Neural cell (in vitro differentiated cells): ENCODE measurements around the gene FAU. TPM values are rescaled to one million over a fixed set of nuclear protein-coding genes. Genes with fewer than 3 reads are reported as not detected.

ENCODE experiments used
- H2AFZ ChIP-seq: fragments of 200-600, 300-800 bp; sonication (generic), shearing (Covaris generic); 2 replicates; pipeline ENCODE4 v1.6.0; 2014; ENCODE audit warnings: low read depth, mild to moderate bottlenecking, antibody characterized with exemption, low read length, moderate library complexity
- H3F3A ChIP-seq: fragments of 200-600 bp; shearing (Covaris generic); 2 replicates; pipeline ENCODE4 v1.6.1; 2016; ENCODE audit warnings: mild to moderate bottlenecking, moderate library complexity, mixed read lengths, antibody characterized with exemption, low read length; ENCODE audit not compliant: insufficient read depth, poor library complexity, severe bottlenecking
- H3K27ac ChIP-seq: fragments of 200-600, 300-800 bp; sonication (generic), shearing (Covaris generic); 2 replicates; pipeline ENCODE4 v1.5.1; 2014; ENCODE audit warnings: mild to moderate bottlenecking, low read length, moderate library complexity
- H3K27me3 ChIP-seq: fragments of 300-800, 200-600 bp; sonication (generic), shearing (Covaris generic); 2 replicates; pipeline ENCODE4 v1.6.0; 2014; ENCODE audit warnings: mild to moderate bottlenecking, low read depth, low read length, moderate library complexity; ENCODE audit not compliant: insufficient read depth
- H3K36me3 ChIP-seq: fragments of 300-800, 200-600 bp; sonication (generic), shearing (Covaris generic); 2 replicates; pipeline ENCODE4 v1.5.1; 2014; ENCODE audit warnings: mild to moderate bottlenecking, antibody characterized with exemption, low read length, moderate library complexity; ENCODE audit not compliant: insufficient read depth
- H3K4me2 ChIP-seq: fragments of 300-800, 200-600 bp; sonication (generic), shearing (Covaris generic); 2 replicates; pipeline ENCODE4 v1.6.0; 2014; ENCODE audit warnings: mild to moderate bottlenecking, low read length
- H3K4me3 ChIP-seq: fragments of 300-800, 200-600 bp; sonication (generic), shearing (Covaris generic); 2 replicates; pipeline ENCODE4 v1.5.1; 2014; ENCODE audit warnings: mild to moderate bottlenecking, low read length, moderate library complexity
- H3K79me2 ChIP-seq: fragments of 200-600 bp; shearing (Covaris generic); replicated peaks from 2 replicates; pipeline ENCODE4 v1.6.0; 2014; ENCODE audit warnings: mild to moderate bottlenecking, low read length, moderate library complexity; ENCODE audit not compliant: insufficient read depth
- H3K9ac ChIP-seq: fragments of 300-800, 200-600 bp; sonication (generic), shearing (Covaris generic); 2 replicates; pipeline ENCODE4 v1.6.1; 2016; ENCODE audit warnings: mild to moderate bottlenecking, low read length, mixed read lengths
- H3K9me2 ChIP-seq: fragments of 200-600 bp; shearing (Covaris generic); 2 replicates; pipeline ENCODE4 v1.6.1; 2016; ENCODE audit warnings: mild to moderate bottlenecking, low read length, mixed read lengths; ENCODE audit not compliant: insufficient read depth
- H3K9me3 ChIP-seq: fragments of 200-600, 300-800 bp; sonication (generic), shearing (Covaris generic); 2 replicates; pipeline ENCODE4 v1.6.1; 2016; ENCODE audit warnings: mild to moderate bottlenecking, mixed run types, low read length, moderate library complexity, mixed read lengths
- H4K20me1 ChIP-seq: fragments of 200-600 bp; shearing (Covaris generic); 2 replicates; pipeline ENCODE4 v1.6.1; 2016; ENCODE audit warnings: mild to moderate bottlenecking, mixed run types; ENCODE audit not compliant: insufficient read depth
- CTCF ChIP-seq: fragments of 450-650 bp; IDR thresholded peaks from 2 replicates; pipeline ENCODE4 v1.5.1; 2014; ENCODE audit warnings: antibody characterized with exemption, mild to moderate bottlenecking, moderate library complexity; ENCODE audit not compliant: poor library complexity, severe bottlenecking
- EP300 ChIP-seq: fragments of 450-650 bp; conservative IDR thresholded peaks from 2 replicates; pipeline ENCODE4 v1.6.1; 2014; ENCODE audit warnings: antibody characterized with exemption, mild to moderate bottlenecking, moderate library complexity; ENCODE audit not compliant: poor library complexity, severe bottlenecking
- EZH2 ChIP-seq: fragments of 200-600, 300-800 bp; shearing (Covaris generic), sonication (generic); IDR thresholded peaks from 2 replicates; pipeline ENCODE4 v1.6.1; 2014; ENCODE audit warnings: antibody characterized with exemption, low read length, borderline replicate concordance, mild to moderate bottlenecking; ENCODE audit not compliant: insufficient read depth, poor library complexity, severe bottlenecking
- MXI1 ChIP-seq: fragments of 450-650 bp; conservative IDR thresholded peaks from 2 replicates; pipeline ENCODE4 v1.6.1; 2014; ENCODE audit warnings: antibody characterized with exemption, mild to moderate bottlenecking; ENCODE audit not compliant: poor library complexity, severe bottlenecking
- POLR2AphosphoS5 ChIP-seq: IDR thresholded peaks from 2 replicates; pipeline ENCODE4 v1.6.1; 2012
- RAD21 ChIP-seq: fragments of 450-650 bp; conservative IDR thresholded peaks from 2 replicates; pipeline ENCODE4 v1.6.1; 2014; ENCODE audit warnings: antibody characterized with exemption, mild to moderate bottlenecking, moderate library complexity
- SMC3 ChIP-seq: fragments of 450-650 bp; conservative IDR thresholded peaks from 2 replicates; pipeline ENCODE4 v1.6.1; 2014; ENCODE audit warnings: antibody characterized with exemption, mild to moderate bottlenecking, moderate library complexity; ENCODE audit not compliant: poor library complexity
- TAF1 ChIP-seq: IDR thresholded peaks from 2 replicates; pipeline ENCODE4 v1.6.1; 2012; ENCODE audit warnings: low read depth
- polyA plus RNA-seq: library from polyadenylated mRNA; depleted of rRNA; stranded (reverse); fragments of >200 nt; gene quantifications from 2 replicates; pipeline ENCODE4 v1.2.3, GENCODE V29; 2014
- TF ChIP-seq, protein P1 (sequence below): IDR thresholded peaks from 2 replicates; pipeline ENCODE4 v1.6.1; 2012; ENCODE audit warnings: borderline replicate concordance

The FAU gene
- polyA plus RNA-seq, 1 donor from 2014 or later: 420 TPM

GRCh38 chr11:65102142-65103095 lies 19.5 kb downstream of the FAU start:
- Histone ChIP-seq H3K4me3 (no peak overlapping the region), H3K79me2 (peaks cover 5% of the 10 kb centered on the region), H3K9ac (no peak overlapping the region), H4K20me1 (no peaks in the 10 kb centered on the region), H3K36me3 (no peaks in the 10 kb centered on the region), H3K27ac (no peak overlapping the region), H2AFZ (no peak overlapping the region), H3F3A (no peaks in the 10 kb centered on the region), H3K27me3 (no peaks in the 10 kb centered on the region), H3K4me2 (no peak overlapping the region), H3K9me3 (no peaks in the 10 kb centered on the region), H3K9me2 (no peaks in the 10 kb centered on the region)
- TF ChIP-seq, protein P1, sequence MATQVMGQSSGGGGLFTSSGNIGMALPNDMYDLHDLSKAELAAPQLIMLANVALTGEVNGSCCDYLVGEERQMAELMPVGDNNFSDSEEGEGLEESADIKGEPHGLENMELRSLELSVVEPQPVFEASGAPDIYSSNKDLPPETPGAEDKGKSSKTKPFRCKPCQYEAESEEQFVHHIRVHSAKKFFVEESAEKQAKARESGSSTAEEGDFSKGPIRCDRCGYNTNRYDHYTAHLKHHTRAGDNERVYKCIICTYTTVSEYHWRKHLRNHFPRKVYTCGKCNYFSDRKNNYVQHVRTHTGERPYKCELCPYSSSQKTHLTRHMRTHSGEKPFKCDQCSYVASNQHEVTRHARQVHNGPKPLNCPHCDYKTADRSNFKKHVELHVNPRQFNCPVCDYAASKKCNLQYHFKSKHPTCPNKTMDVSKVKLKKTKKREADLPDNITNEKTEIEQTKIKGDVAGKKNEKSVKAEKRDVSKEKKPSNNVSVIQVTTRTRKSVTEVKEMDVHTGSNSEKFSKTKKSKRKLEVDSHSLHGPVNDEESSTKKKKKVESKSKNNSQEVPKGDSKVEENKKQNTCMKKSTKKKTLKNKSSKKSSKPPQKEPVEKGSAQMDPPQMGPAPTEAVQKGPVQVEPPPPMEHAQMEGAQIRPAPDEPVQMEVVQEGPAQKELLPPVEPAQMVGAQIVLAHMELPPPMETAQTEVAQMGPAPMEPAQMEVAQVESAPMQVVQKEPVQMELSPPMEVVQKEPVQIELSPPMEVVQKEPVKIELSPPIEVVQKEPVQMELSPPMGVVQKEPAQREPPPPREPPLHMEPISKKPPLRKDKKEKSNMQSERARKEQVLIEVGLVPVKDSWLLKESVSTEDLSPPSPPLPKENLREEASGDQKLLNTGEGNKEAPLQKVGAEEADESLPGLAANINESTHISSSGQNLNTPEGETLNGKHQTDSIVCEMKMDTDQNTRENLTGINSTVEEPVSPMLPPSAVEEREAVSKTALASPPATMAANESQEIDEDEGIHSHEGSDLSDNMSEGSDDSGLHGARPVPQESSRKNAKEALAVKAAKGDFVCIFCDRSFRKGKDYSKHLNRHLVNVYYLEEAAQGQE: no peak
- TF ChIP-seq POLR2AphosphoS5: no peak
- no peak for TF ChIP-seq RAD21
- no peak for TF ChIP-seq EP300
- no peak for TF ChIP-seq SMC3
- no peak for TF ChIP-seq CTCF
- TF ChIP-seq TAF1: no peak
- TF ChIP-seq MXI1: no peak
- no peak for TF ChIP-seq EZH2

DNA sequence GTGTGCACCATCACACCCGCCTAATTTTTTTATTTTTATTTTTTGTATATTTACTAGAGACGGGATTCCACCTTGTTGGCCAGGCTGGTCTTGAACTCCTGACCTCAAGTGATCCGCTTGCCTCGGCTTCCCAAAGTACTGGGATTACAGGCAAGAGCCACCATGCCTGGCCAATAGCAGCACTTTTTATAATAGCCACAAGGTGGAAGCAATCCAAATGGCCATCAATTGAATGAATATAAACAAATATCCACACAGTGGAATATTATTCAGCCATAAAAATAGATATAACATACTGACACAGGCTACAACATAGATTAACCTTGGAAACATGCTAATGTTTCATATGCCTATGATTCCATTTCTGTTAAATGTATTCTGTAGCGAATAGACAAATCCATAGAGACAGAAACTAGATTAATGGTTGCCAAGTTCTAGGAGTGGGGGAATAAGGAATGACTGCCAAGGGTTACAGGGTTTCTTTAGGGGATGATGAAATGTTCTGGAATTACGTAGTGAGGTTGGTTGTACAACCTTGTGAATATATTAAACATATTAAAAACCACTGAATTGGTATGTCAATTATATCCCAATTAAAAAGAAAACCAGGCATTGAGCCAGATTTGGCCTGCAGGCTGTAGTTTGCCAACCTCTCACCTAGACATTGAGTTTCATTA lies 21.1 kb downstream of the FAU start:
- Histone ChIP-seq H3K9me2 (no peaks in the 10 kb centered on the region), H3K4me2 (no peak overlapping the region), H3K9me3 (no peaks in the 10 kb centered on the region), H3K36me3 (no peaks in the 10 kb centered on the region), H4K20me1 (no peaks in the 10 kb centered on the region), H2AFZ (no peak overlapping the region), H3K27me3 (no peaks in the 10 kb centered on the region), H3K4me3 (no peak overlapping the region), H3K9ac (no peak overlapping the region), H3F3A (no peaks in the 10 kb centered on the region), H3K27ac (no peak overlapping the region), H3K79me2 (peaks cover 5% of the 10 kb centered on the region)
- TF ChIP-seq POLR2AphosphoS5 (no peak), EP300 (no peak), RAD21 (no peak)
